MG63 (cell line): ENCODE data around the gene EQTN. TPM values are rescaled to one million over a fixed set of nuclear protein-coding genes. Genes with fewer than 3 reads are reported as not detected.
"Not testable (repeated sequence)": the region's sequence is repeated elsewhere in the genome, so short reads cannot be mapped to it uniquely, and the experiment has no call there.

Experiments used
- DNase-seq: peaks from one replicate; pipeline ENCODE4 v3.0.0-alpha.2; 2020
- H3K27me3 ChIP-seq: fragments of 250-450 bp; sonication (Bioruptor Pico); 2 replicates; pipeline ENCODE4 v1.5.1; 2020; ENCODE audit warnings: mild to moderate bottlenecking, moderate library complexity
- H3K36me3 ChIP-seq: fragments of 250-450 bp; sonication (Bioruptor Pico); 2 replicates; pipeline ENCODE4 v1.5.1; 2020; ENCODE audit warnings: mild to moderate bottlenecking, moderate library complexity
- H3K4me3 ChIP-seq: fragments of 250-450 bp; sonication (Bioruptor Pico); 2 replicates; pipeline ENCODE4 v1.5.1; 2020; ENCODE audit warnings: mild to moderate bottlenecking, moderate library complexity
- H3K9me3 ChIP-seq: fragments of 250-450 bp; sonication (Bioruptor Pico); 2 replicates; pipeline ENCODE4 v1.5.1; 2020; ENCODE audit warnings: mild to moderate bottlenecking, moderate library complexity
- total RNA-seq: library from RNA; depleted of rRNA; stranded (reverse); fragments of >200 nt; shearing (Covaris generic); gene quantifications from 2 replicates; pipeline ENCODE4 v1.2.3, GENCODE V29; 2014; ENCODE audit warnings: low replicate concordance; rRNA removed

Gene EQTN
- total RNA-seq, 1 experiment from 2014 or later: not detected

DNA sequence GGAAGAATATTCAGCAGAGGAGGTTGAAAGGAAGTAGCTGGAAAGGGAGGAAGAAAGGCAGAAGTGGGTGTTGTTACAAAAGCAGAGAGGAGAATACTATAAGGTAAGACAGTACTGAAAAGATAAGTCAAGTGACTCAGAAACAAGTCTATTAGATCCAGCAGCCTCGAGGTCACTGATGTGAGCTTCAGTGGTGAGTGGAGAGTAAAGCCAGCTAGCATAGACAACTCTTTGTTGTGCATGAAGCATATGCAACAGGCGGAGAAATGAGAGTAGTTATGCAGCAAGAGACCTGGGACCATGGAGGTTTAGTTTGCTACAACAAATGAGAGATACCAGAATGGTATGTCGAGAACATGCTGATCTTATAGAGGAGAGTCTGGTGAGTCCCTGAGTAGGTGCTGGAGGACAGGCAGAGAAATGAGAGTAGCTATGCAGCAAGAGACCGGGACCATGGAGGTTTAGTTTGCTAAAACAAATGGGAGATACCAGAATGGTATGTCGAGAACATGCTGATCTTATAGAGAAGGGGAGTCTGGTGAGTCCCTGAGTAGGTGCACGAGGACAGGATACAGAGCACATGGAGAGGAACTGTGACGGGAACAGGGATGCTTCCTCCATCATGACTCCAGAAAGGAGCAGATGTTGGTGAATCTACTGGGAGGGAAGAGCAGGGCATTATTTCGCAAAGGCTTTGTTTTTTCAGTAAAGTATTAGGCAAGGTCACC is 36.0 kb downstream of the EQTN start:
- H3K36me3 ChIP-seq: no peaks in the 10 kb centered on the region
- no peaks in the 10 kb centered on the region for H3K27me3 ChIP-seq
- no peak overlapping the region for H3K4me3 ChIP-seq
- H3K9me3 ChIP-seq: no peaks in the 10 kb centered on the region
- no peak for DNase-seq

DNA sequence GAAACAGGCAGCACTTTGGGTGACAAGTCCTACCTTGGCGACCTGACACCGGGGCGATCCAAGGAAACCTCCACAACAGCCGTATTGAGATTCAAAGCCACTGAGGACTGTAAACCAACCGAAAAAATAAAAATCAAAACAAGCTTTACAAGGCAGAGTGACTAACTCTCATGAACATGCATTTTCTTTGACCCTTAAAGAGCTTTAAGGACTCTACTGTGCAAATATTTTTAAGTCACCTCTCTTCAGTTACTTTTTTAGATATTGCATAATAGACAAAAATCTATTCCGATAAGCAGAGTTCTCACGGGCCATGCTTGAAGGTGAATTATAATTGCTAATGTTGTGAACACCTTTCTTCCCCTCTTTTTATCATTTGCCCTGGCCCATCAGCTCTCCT is 38.3 kb downstream of the EQTN start:
- H3K27me3 ChIP-seq: no peaks in the 10 kb centered on the region
- no peaks in the 10 kb centered on the region for H3K36me3 ChIP-seq
- DNase-seq: no peak
- H3K4me3 ChIP-seq: no peak overlapping the region
- H3K9me3 ChIP-seq: no peaks in the 10 kb centered on the region

DNA sequence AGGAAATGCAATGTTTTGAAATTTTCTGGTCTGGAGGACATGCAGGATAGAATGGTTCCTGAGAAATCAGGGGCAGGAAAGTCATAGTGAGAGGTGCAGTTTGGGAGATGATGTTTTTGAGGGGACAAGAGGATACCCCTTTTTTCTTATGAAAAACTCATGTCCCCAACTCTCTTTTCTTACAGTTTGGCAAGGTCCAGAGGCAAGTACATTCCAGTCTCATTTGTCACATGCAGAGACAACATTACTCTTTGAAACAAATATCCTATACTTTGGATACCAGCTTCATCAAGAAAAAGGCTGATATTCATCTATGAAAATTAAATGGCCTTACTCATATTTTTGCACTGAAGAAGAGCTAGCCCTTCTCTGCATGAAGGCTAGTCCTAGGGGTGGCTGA is 48.2 kb downstream of the EQTN start:
- no peaks in the 10 kb centered on the region for H3K9me3 ChIP-seq
- no peak for DNase-seq
- H3K27me3 ChIP-seq: no peaks in the 10 kb centered on the region
- H3K36me3 ChIP-seq: no peaks in the 10 kb centered on the region
- no peak overlapping the region for H3K4me3 ChIP-seq

DNA sequence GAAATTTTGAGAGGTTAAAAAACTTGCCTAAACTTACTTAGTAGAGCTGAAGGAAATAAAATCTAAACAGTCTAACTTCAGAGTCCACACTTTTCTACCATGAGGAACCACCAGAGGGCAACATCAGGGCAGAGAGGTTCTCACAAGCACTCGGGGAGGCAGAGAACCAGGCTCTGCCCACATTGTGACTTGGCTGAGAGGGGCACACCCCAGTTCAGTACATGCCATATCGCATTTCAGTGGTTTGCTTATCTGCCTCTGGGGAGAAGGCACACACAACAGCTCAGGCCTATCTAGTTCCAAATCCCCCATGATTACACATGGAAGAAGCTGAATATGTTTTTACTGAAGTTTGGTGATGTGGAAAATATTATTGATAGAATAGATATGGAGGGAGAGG is 49.2 kb downstream of the EQTN start:
- H3K27me3 ChIP-seq: no peaks in the 10 kb centered on the region
- H3K9me3 ChIP-seq: no peaks in the 10 kb centered on the region
- H3K36me3 ChIP-seq: no peaks in the 10 kb centered on the region
- no peak overlapping the region for H3K4me3 ChIP-seq
- DNase-seq: peak; percentile 32

DNA sequence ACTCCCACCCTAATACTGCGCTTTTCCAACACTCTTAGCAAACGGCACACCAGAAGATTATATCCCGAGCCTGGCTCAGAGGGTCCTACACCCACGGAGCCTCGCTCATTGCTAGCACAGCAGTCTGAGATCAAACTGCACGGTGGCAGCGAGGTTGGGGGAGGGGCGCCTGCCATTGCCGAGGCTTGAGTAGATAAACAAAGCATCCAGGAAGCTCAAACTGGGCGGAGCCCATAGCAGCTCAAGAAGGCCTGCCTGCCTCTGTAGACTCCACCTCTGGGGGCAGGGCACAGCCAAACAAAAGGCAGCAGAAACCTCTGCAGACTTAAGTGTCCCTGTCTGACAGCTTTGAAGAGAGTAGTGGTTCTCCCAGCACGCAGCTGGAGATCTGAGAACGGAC is 57.3 kb downstream of the EQTN start:
- not testable (repeated sequence) for H3K4me3 ChIP-seq, DNase-seq

More for the DNA sequence above, 57.3 kb downstream of the EQTN start:
- not testable (repeated sequence) for H3K36me3 ChIP-seq, H3K27me3 ChIP-seq, H3K9me3 ChIP-seq

Other genes with a start within 250 kb of the EQTN start
- gene TEK, start 187.9 kb downstream of the EQTN start, total RNA-seq: 0.07 and 0.42 TPM in 2 replicates
- not detected in 2 replicates for gene IFNK, start 227.1 kb upstream of the EQTN start, total RNA-seq
- not detected in 2 replicates for gene MOB3B, start 232.7 kb upstream of the EQTN start, total RNA-seq